Fibroblast of pulmonary artery (primary cell): Measurements from ENCODE around the gene JARID2.

Experiments
- DNase-seq: peaks from one replicate; pipeline ENCODE4 v3.0.0-alpha.2; 2010; ENCODE audit warnings: low read depth
- H3K4me3 ChIP-seq: replicated peaks from 2 replicates; pipeline ENCODE4 v1.5.1; 2011; ENCODE audit warnings: low read depth, mild to moderate bottlenecking, control low read depth, low read length, moderate library complexity
- TF ChIP-seq, protein P1 (sequence below): IDR thresholded peaks from 2 replicates; pipeline ENCODE4 v1.5.1; 2011; ENCODE audit warnings: mild to moderate bottlenecking, control low read depth, low read length, inconsistent platforms; ENCODE audit errors: missing control alignments

JARID2 gene

GRCh38 chr6:15257357-15258132 lies 11.7 kb downstream of the JARID2 start:
- DNase-seq, result no peak
- TF ChIP-seq, protein P1, sequence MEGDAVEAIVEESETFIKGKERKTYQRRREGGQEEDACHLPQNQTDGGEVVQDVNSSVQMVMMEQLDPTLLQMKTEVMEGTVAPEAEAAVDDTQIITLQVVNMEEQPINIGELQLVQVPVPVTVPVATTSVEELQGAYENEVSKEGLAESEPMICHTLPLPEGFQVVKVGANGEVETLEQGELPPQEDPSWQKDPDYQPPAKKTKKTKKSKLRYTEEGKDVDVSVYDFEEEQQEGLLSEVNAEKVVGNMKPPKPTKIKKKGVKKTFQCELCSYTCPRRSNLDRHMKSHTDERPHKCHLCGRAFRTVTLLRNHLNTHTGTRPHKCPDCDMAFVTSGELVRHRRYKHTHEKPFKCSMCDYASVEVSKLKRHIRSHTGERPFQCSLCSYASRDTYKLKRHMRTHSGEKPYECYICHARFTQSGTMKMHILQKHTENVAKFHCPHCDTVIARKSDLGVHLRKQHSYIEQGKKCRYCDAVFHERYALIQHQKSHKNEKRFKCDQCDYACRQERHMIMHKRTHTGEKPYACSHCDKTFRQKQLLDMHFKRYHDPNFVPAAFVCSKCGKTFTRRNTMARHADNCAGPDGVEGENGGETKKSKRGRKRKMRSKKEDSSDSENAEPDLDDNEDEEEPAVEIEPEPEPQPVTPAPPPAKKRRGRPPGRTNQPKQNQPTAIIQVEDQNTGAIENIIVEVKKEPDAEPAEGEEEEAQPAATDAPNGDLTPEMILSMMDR, result no peak
- H3K4me3 ChIP-seq, result no peak overlapping the region

DNA sequence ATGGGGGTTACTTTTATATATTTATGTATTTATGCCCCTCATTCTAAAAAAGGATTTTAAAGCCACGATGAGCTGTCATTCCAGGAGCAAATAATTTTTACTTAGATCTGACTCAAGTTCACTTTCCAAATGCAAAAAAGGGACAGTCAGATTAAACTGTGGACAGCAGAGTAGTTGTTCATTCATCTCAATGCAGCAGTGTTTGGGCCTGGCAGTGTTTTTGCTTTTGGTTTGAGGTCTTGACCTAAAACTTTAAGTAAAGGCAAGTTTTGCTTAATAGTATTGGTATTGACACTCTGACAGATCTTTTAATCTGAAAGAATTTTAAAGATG lies 13.9 kb downstream of the JARID2 start:
- TF ChIP-seq, protein P1, result no peak
- no peak for DNase-seq

DNA sequence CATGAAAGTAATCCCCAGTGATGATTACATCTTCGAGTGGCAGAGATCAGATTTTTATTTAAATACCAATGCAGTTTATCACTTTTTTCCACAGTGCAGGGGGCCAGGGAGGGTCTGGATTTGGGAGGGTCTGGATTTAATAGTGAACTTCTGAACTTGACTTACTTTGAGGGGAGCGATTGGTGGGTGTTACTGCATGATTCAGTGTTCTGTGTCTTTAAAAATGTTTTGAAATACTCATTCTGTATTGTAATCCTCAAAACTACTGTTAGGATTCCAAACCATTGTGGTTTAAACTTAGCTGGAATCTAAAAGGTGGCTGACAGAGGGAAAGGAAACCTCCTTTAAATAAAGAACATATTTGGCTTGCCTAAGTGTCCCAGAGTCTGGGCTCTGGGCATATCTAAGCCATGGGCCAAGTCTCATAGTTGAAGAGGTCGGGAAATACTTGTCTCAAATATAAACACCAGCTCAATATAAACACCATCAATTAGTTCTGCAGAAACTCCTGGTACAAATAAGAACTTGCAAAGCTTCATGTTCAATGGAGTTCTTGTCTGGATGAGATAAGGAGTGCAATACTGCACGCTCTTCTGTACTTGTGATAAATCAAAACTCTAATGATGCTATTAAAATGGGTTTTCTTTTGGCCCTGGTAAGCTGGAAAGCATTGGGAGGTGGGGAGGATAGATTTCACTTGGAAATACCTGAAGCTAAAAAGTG lies 14.4 kb downstream of the JARID2 start:
- DNase-seq, result peak; percentile 60
- TF ChIP-seq, protein P1, result no peak
- no peak overlapping the region for H3K4me3 ChIP-seq

More for the DNA sequence above, 13.9 kb downstream of the JARID2 start:
- no peak overlapping the region for H3K4me3 ChIP-seq

- TF ChIP-seq, protein P1, result no peak
- no peak overlapping the region for H3K4me3 ChIP-seq
- no peak for DNase-seq
These were observed 18.0 kb downstream of the JARID2 start for GRCh38 chr6:15263780-15264374.

DNA sequence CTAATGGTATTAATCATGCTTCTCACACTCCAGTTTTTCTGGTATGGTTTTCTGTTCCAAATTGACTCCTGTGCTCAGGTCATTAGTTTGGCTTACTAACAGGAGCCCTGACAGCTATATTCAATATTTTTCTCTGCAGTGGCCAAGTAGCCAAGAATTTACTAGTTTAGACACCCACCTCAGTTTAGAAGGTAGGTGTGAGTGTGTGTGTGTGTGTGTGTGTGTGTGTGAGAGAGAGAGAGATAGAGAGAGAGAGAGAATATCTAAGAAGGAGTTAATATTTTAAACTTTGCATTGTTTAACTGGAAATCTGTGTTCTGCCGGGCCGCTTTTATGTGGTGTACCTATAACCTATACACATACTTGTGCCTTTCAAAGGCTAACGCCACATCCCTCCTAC lies 18.5 kb downstream of the JARID2 start:
- no peak overlapping the region for H3K4me3 ChIP-seq
- TF ChIP-seq, protein P1, result no peak

GRCh38 chr6:15264902-15265761 lies 19.3 kb downstream of the JARID2 start:
- no peak overlapping the region for H3K4me3 ChIP-seq
- peak; percentile 51 for DNase-seq
- TF ChIP-seq, protein P1, result no peak

More for the DNA sequence above, 18.5 kb downstream of the JARID2 start:
- no peak for DNase-seq
